Tibial artery (tissue), 4 donors: ENCODE results near the gene PSMB1.

Source experiments
- DNase-seq, 2 donors: peaks; one replicate each; pipeline ENCODE4 v3.0.0-alpha.2; 2019
- H3K27ac ChIP-seq, 2 donors: fragments of 200-600 bp; sonication (generic) in 1 of 2; 1 replicate in 1 of 2; 2 replicates in 1 of 2; pipeline ENCODE4 v1.5.1; 2018 to 2019; ENCODE audit warnings: mild to moderate bottlenecking in 1 of 2
- H3K27me3 ChIP-seq, 2 donors: fragments of 200-600 bp; sonication (generic) in 1 of 2; one replicate each; pipeline versions ENCODE4 v1.5.1 to v1.6.0; 2016 to 2019
- H3K36me3 ChIP-seq, 3 donors: fragments of 200-600 bp; sonication (generic) in 2 of 3; one replicate each; pipeline ENCODE4 v1.5.1; 2016 to 2019; ENCODE audit warnings: mild to moderate bottlenecking in 2 of 3
- H3K4me1 ChIP-seq, 4 donors: fragments of 200-600 bp; sonication (generic) in 2 of 4; 1 replicate in 3 of 4; 2 replicates in 1 of 4; pipeline ENCODE4 v1.5.1; 2016 to 2019
- H3K4me3 ChIP-seq, 2 donors: fragments of 200-600 bp; sonication (generic) in 1 of 2; 1 replicate in 1 of 2; 2 replicates in 1 of 2; pipeline ENCODE4 v1.5.1; 2018 to 2019; ENCODE audit warnings: mild to moderate bottlenecking in 2 of 2
- H3K9me3 ChIP-seq, 3 donors: fragments of 200-600 bp; sonication (generic) in 1 of 3; one replicate each; pipeline ENCODE4 v1.5.1; 2016 to 2019
- intact Hi-C: fragments of 100-400 bp; cut with DNase I; formaldehyde crosslinking; loops from one replicate; pipeline ENCODE4 v1.15.0; 2023; ENCODE audit warnings: low total_unique reads
- TF ChIP-seq, protein P1 (sequence below), 2 experiments: fragments of 200-600 bp in 1 of 2; fragments of 450-650 bp in 1 of 2; IDR thresholded peaks; one replicate each; pipeline ENCODE4 v1.5.1; 2017 to 2019; ENCODE audit warnings: antibody characterized with exemption in 2 of 2, mild to moderate bottlenecking in 1 of 2, moderate library complexity in 1 of 2

The PSMB1 gene

DNA sequence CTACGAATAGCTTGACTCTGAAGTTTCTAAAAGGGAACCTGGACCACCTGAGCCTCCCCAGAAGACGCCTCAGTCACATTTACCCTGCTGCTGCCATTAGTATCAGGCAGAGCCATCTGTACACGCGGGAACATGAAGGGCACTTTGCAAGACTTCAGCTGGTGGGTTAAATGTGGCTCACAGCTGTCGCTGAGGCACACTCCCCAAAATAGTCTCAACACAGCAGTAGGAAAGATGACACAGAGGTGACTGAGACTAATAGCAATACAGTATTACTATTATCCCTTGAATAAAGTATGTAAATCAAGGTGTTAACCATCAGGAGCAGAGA is 29.0 kb downstream of the PSMB1 start:
- intact Hi-C loops = no loop called here
- Histone ChIP-seq H3K9me3 (no peaks in the 10 kb centered on the region), H3K4me1 (no peaks in the 10 kb centered on the region), H3K27ac (no peak overlapping the region), H3K36me3 (no peaks in the 10 kb centered on the region), H3K27me3 (no peaks in the 10 kb centered on the region), H3K4me3 (no peak overlapping the region)
- DNase-seq = no peak
- TF ChIP-seq, protein P1, sequence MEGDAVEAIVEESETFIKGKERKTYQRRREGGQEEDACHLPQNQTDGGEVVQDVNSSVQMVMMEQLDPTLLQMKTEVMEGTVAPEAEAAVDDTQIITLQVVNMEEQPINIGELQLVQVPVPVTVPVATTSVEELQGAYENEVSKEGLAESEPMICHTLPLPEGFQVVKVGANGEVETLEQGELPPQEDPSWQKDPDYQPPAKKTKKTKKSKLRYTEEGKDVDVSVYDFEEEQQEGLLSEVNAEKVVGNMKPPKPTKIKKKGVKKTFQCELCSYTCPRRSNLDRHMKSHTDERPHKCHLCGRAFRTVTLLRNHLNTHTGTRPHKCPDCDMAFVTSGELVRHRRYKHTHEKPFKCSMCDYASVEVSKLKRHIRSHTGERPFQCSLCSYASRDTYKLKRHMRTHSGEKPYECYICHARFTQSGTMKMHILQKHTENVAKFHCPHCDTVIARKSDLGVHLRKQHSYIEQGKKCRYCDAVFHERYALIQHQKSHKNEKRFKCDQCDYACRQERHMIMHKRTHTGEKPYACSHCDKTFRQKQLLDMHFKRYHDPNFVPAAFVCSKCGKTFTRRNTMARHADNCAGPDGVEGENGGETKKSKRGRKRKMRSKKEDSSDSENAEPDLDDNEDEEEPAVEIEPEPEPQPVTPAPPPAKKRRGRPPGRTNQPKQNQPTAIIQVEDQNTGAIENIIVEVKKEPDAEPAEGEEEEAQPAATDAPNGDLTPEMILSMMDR (IDR thresholded peaks at IDR 0.05) = no peak

DNA sequence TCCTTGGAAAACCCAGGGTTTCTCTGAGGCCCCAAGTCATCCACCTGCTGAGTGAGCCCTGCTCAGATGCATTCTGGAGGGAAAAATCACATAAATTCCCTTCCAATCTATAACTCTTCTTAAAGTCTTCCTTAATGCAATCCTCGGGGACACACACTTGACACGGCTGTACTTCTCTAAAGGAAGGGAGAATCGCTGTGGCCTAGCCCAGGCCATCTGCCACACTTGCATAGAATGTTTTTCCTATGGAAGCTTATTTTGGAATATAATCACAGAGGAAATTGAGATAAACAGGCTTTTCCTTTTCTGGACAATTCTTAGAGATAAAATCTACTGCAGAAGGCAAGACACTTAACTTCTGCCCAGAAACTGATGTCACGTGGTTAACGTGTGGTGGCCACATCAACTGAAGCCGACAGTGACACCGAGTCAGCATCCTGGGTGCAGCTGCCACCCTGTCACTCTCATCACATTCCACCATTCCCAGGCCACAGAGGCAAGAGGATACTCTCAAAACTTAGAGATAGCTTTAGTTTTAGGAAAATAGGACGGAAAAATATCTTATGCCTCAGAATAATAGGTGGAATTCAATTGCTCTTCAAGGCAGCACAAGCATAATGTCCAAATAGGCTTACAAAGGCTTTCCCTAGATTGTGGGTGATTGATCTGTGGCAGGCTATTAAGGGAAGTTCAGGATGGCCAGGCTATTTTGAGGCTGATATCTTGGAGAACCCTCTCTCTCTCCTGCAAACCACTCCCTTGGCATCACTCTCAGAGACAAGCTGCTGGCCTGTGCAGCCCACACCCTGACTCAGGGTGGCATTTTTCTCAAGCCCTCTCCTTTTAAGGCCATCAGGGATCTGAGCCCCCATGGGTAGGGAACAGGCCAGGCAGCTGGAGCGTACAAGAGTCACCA is 29.6 kb downstream of the PSMB1 start:
- TF ChIP-seq, protein P1 (IDR thresholded peaks at IDR 0.05) = no peak
- H3K27ac ChIP-seq = no peak overlapping the region
- DNase-seq = no peak
- no peaks in the 10 kb centered on the region for H3K27me3 ChIP-seq
- intact Hi-C loops = no loop called here
- no peaks in the 10 kb centered on the region for H3K36me3 ChIP-seq
- H3K4me3 ChIP-seq = no peak overlapping the region
- no peaks in the 10 kb centered on the region for H3K4me1 ChIP-seq
- no peaks in the 10 kb centered on the region for H3K9me3 ChIP-seq

DNA sequence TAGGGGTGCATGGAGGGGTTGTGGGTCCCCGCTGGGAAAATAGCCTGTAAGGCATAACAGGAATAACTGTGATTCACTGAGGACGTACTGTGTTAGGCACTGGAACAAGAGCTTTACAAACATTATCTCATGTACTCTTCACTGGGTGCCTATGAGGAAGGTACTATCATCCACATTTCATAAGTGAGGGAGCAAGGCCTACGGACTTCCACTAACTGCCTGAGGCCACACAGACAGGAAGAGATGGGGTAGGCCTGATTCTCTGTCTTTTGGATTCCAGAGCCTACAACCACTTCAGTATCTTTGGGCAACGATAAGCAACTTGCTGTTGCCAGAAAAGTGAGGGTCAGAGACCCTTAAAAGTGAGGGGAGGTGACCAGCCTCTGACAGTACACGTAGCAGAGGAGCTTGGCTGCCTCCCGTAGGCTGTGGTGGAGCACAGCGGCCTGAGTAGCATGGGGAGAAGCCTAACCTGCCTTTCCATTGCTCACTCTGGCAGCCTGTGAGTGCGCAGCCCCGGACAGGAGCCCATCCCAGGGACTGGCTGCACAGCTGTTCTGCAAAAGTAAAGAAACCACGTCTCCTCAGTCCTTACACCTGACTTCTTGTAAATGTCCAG is 30.4 kb downstream of the PSMB1 start:
- H3K36me3 ChIP-seq = no peaks in the 10 kb centered on the region
- no peak overlapping the region for H3K27ac ChIP-seq
- no peaks in the 10 kb centered on the region for H3K4me1 ChIP-seq
- intact Hi-C loops = no loop called here
- no peaks in the 10 kb centered on the region for H3K27me3 ChIP-seq
- TF ChIP-seq, protein P1 (IDR thresholded peaks at IDR 0.05) = no peak
- DNase-seq = no peak
- peaks cover 0 to 3% (median 0%) of the 10 kb centered on the region in 3 donors for H3K9me3 ChIP-seq
- no peak overlapping the region for H3K4me3 ChIP-seq

DNA sequence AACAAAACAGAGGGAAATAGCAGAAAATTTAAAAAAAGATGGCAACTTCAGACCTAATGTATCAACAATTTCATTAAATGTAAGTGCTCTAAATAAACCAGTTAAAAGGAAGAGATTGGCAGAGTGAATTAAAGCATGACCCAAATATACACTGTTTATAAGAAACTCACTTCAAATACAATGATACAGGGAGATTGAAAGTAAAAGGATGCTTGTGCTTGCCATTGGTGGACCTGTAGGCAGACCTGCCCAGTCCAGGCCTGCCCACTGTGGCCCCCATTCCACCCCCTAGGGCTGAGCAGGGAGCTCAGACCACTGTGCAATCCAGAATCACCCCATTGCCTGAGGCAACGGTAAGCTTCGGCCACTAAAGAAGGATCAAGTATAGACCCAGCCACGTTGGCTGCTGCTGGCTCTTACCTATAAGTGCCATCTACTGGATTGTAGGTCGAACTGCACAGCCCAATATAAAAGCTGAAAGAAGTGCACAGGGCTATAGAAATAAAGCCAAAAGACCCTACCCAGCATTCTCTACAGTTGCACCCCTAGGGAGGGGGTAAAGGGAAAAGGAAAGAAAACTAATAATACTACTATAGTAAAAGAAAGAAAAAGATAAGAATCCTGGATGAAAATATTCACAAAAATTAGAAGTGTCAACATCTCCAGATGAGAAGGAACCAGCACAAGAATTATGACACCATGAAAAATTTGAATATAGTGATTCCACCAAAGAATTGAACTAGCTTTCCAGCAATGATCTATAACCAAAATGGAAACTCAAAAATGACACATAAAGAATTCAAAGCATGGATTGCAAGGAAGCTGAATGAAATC is 36.1 kb downstream of the PSMB1 start:
- no peaks in the 10 kb centered on the region for H3K27me3 ChIP-seq
- TF ChIP-seq, protein P1 (IDR thresholded peaks at IDR 0.05) = peak; percentile 32 to 34
- intact Hi-C loops = no loop called here
- H3K9me3 ChIP-seq = peaks cover 0 to 3% (median 0%) of the 10 kb centered on the region in 3 donors
- DNase-seq = peak in 1 of 2 donors; percentile 42
- no peak overlapping the region for H3K27ac ChIP-seq
- H3K4me3 ChIP-seq = no peak overlapping the region
- H3K36me3 ChIP-seq = no peaks in the 10 kb centered on the region
- H3K4me1 ChIP-seq = no peaks in the 10 kb centered on the region

DNA sequence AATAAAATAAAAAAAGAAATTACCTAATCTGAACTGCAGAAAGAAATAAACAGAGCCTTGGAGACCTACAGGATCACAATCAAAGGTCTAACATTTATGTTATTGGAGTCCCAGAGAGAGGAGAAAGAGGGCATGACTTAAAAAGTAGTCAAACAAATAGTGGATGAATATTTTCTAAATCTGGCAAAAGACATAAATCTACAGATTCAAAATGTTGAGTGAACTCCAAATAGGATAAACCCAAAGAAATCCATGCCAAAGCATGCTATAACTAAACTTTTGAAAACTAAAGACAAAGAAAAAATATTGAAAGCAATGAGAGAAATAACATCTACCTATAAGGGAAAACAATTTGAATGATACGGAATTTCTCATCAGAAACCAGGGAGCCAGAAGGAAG is 38.2 kb downstream of the PSMB1 start:
- TF ChIP-seq, protein P1 (IDR thresholded peaks at IDR 0.05) = no peak
- no peak overlapping the region for H3K4me3 ChIP-seq
- H3K36me3 ChIP-seq = no peaks in the 10 kb centered on the region
- DNase-seq = no peak
- H3K4me1 ChIP-seq = no peaks in the 10 kb centered on the region
- no peaks in the 10 kb centered on the region for H3K27me3 ChIP-seq
- intact Hi-C loops = no loop called here
- peaks cover 0 to 3% (median 0%) of the 10 kb centered on the region in 3 donors for H3K9me3 ChIP-seq
- H3K27ac ChIP-seq = no peak overlapping the region
